GM18519 (cell line): Measurements from ENCODE around the gene SERPINB10.
A peak's percentile ranks its signal among the peaks of the same experiment; 100 is the strongest.
"Not testable (repeated sequence)": the region's sequence is repeated elsewhere in the genome, so short reads cannot be mapped to it uniquely, and the experiment has no call there.

Experiments
- ATAC-seq: cut with Tn5 transposase; IDR thresholded peaks from one replicate; pipeline ENCODE4 v1.9.1; 2021; ENCODE audit warnings: mild to moderate bottlenecking, moderate library complexity; ENCODE audit not compliant: unreplicated experiment, low FRiP score

Gene SERPINB10

GRCh38 chr18:63936932-63937393, 29.2 kb downstream of the SERPINB10 start:
- ATAC-seq, result peak; percentile 21

- no peak for ATAC-seq
Measured at GRCh38 chr18:63940008-63940407, 32.2 kb downstream of the SERPINB10 start.

GRCh38 chr18:63940543-63941050, 32.8 kb downstream of the SERPINB10 start:
- not testable (repeated sequence) for ATAC-seq

GRCh38 chr18:63947051-63947790, 39.5 kb downstream of the SERPINB10 start:
- no peak for ATAC-seq

GRCh38 chr18:63949068-63949737, 41.4 kb downstream of the SERPINB10 start, which contains the start of gene HMSD:
HMSD (plus strand) TSS chr18:63949301; CDS start chr18:63953456, 4,155 bp downstream.
- ATAC-seq, result peak; percentile 76

GRCh38 chr18:63951302-63951705, 43.5 kb downstream of the SERPINB10 start:
- peak; percentile 50 for ATAC-seq

GRCh38 chr18:63953811-63954210, 46.1 kb downstream of the SERPINB10 start:
- no peak for ATAC-seq

GRCh38 chr18:63956755-63957154, 49.0 kb downstream of the SERPINB10 start:
- no peak for ATAC-seq

GRCh38 chr18:63960891-63961290, 53.1 kb downstream of the SERPINB10 start:
- no peak for ATAC-seq

- no peak for ATAC-seq
Measured at GRCh38 chr18:63961435-63961980, 53.8 kb downstream of the SERPINB10 start.

GRCh38 chr18:63962137-63962536, 54.4 kb downstream of the SERPINB10 start:
- no peak for ATAC-seq

- peak; percentile 67 for ATAC-seq
Measured at GRCh38 chr18:63963615-63964256, 56.0 kb downstream of the SERPINB10 start.

GRCh38 chr18:63964908-63965307, 57.1 kb downstream of the SERPINB10 start:
- ATAC-seq, result no peak

- no peak for ATAC-seq
Measured at GRCh38 chr18:63965716-63966330, 58.1 kb downstream of the SERPINB10 start.

- ATAC-seq, result peak; percentile 82
Measured at GRCh38 chr18:63969942-63970808, 62.4 kb downstream of the SERPINB10 start, which contains the start of gene SERPINB8. SERPINB8 (plus strand) TSS chr18:63970081; CDS start chr18:63978309, 8,228 bp downstream.

- no peak for ATAC-seq
Measured at GRCh38 chr18:63970809-63971205, 63.0 kb downstream of the SERPINB10 start.

GRCh38 chr18:63971320-63972001, 63.7 kb downstream of the SERPINB10 start:
- no peak for ATAC-seq

- ATAC-seq, result no peak
Measured at GRCh38 chr18:63972002-63972376, 64.2 kb downstream of the SERPINB10 start.

- ATAC-seq, result no peak
Measured at GRCh38 chr18:63974991-63975390, 67.2 kb downstream of the SERPINB10 start.
